Measurements from ENCODE around the gene SSH3.

GRCh38 chr11:67316882-67317204 is 13.5 kb downstream of the SSH3 start:
- TF ChIP-seq POLR2A (IDR thresholded peaks at IDR 0.05) (no peak), POLR2AphosphoS5 (IDR thresholded peaks at IDR 0.05) (no peak), CTCF (IDR thresholded peaks at IDR 0.05) (no peak)

All from breast epithelium (tissue), 3 donors.